HFFc6 (cell line): ENCODE data around the gene MKS1. TPM values are rescaled to one million over a fixed set of nuclear protein-coding genes. Genes with fewer than 3 reads are reported as not detected.
A peak's percentile ranks its signal among the peaks of the same experiment; 100 is the strongest.

Experiments used
- DNase-seq: peaks from one replicate; pipeline ENCODE4 v3.0.0-alpha.2; 2018
- H3K27ac Mint-ChIP-seq: 2 replicates; pipeline ENCODE4 v1.8.0; 2020; ENCODE audit warnings: mild to moderate bottlenecking, mixed read lengths
- H3K27me3 Mint-ChIP-seq: 2 replicates; pipeline ENCODE4 v1.8.0; 2021; ENCODE audit warnings: mild to moderate bottlenecking, moderate library complexity, mixed read lengths; ENCODE audit not compliant: insufficient read depth
- H3K36me3 Mint-ChIP-seq: 2 replicates; pipeline ENCODE4 v1.8.0; 2021; ENCODE audit warnings: low read depth, mixed read lengths
- H3K4me1 Mint-ChIP-seq: 2 replicates; pipeline ENCODE4 v1.8.0; 2020; ENCODE audit warnings: low read depth, mixed read lengths
- H3K4me3 Mint-ChIP-seq: 2 replicates; pipeline ENCODE4 v1.8.0; 2020; ENCODE audit warnings: mild to moderate bottlenecking, moderate library complexity, mixed read lengths
- H3K9me3 Mint-ChIP-seq: 2 replicates; pipeline ENCODE4 v1.8.0; 2020; ENCODE audit warnings: mild to moderate bottlenecking, mixed read lengths
- total RNA-seq, 6 experiments: library from RNA; stranded (reverse); fragmentation: NEBNext Ultra II Directional; extraction: Animal tissue kit (Norgen Biotek cat#: 25700); gene quantifications; 2 replicates in 1 of 6; 3 replicates in 5 of 6; pipeline ENCODE4 v1.2.3, GENCODE V29; 2021
- TF ChIP-seq, protein P1 (sequence below): fragments of 200-600 bp; sonication (generic); IDR thresholded peaks from 2 replicates; pipeline ENCODE4 v1.5.0; 2021; ENCODE audit warnings: antibody characterized with exemption, mild to moderate bottlenecking

The MKS1 gene
- total RNA-seq, 6 experiments from 2014 or later = 8.3 to 10.4 (median 8.9) TPM

DNA sequence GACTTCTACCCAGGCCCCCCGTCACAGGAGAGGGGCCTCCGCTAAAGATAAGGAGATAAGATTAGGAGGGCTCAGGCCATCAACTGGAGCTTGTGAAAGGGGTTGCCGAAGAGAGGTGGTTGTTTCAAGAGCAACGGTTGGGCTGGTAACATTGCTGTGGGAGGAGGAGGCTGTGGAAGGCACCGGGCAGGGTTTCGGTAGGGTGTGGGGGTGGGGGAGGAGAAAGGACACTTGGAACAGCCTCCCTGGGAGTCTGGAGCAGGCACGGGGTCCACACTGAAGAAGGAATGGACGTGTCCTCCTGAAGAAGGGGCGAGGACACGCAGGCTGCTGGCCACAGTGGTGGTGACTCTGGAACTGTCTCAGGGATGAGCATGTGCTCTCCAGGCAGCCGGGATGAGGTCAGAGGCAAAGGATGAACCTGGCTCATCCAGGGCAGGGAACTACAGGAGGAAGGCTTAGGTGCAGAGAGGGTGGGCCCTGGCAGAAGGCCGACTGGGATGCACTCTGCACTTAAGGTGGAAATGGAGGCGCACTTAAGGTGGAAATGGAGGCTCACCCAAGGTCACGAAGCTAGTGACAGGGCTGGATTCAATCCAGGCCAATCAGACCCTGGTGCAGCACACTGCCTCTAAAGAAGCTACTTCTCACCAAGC lies 27.7 kb downstream of the MKS1 start:
- H3K27me3 Mint-ChIP-seq = peaks cover 30% of the 10 kb centered on the region
- H3K36me3 Mint-ChIP-seq = no peaks in the 10 kb centered on the region
- DNase-seq = no peak

DNA sequence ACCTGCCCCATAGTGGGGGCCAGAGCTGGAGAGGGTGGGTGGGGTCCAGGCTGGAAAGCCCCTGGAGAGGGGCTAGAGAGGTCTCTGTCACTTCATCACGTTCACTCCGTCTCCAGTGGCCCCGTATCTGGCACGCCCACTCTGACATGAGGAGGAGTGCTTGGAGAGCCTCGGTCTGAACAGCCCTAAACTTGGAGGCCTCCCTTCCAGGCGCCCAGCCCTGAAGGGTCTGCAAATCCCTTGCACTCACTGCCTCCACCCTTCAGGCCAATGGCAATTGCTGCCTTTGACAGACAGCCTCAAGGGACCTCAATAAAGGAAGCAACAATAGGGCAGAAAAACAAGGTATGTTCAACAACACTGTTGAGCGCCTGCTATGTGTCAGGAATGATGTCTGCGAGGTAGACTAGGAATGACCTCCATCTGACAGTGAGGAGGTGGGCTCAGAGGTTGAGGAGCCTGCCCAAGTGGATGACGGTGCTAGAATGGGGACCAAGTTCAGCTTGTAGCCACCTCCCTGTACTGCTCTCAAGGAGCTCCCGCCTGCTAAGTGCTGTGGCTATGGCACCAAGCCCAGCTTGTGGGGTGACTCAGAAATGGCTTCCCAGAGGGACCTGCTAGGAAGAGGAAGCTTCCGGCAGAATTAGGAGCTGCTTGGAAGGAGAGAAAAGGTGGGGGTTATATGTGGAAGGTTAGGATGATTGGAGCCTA lies 29.5 kb downstream of the MKS1 start:
- Mint-ChIP-seq H3K36me3 (no peaks in the 10 kb centered on the region), H3K27ac (no peak overlapping the region), H3K9me3 (no peaks in the 10 kb centered on the region), H3K27me3 (peaks cover 36% of the 10 kb centered on the region), H3K4me3 (peak overlapping the region; percentile 55), H3K4me1 (peaks cover 11% of the 10 kb centered on the region)
- TF ChIP-seq, protein P1, sequence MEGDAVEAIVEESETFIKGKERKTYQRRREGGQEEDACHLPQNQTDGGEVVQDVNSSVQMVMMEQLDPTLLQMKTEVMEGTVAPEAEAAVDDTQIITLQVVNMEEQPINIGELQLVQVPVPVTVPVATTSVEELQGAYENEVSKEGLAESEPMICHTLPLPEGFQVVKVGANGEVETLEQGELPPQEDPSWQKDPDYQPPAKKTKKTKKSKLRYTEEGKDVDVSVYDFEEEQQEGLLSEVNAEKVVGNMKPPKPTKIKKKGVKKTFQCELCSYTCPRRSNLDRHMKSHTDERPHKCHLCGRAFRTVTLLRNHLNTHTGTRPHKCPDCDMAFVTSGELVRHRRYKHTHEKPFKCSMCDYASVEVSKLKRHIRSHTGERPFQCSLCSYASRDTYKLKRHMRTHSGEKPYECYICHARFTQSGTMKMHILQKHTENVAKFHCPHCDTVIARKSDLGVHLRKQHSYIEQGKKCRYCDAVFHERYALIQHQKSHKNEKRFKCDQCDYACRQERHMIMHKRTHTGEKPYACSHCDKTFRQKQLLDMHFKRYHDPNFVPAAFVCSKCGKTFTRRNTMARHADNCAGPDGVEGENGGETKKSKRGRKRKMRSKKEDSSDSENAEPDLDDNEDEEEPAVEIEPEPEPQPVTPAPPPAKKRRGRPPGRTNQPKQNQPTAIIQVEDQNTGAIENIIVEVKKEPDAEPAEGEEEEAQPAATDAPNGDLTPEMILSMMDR = peak; percentile 35; the same call in 1 of the 2 replicates
- peak; percentile 85 for DNase-seq

More for the DNA sequence above, 27.7 kb downstream of the MKS1 start:
- Mint-ChIP-seq H3K9me3 (no peaks in the 10 kb centered on the region), H3K27ac (no peak overlapping the region), H3K4me3 (no peak overlapping the region), H3K4me1 (peaks cover 10% of the 10 kb centered on the region)
- TF ChIP-seq, protein P1 = no peak

DNA sequence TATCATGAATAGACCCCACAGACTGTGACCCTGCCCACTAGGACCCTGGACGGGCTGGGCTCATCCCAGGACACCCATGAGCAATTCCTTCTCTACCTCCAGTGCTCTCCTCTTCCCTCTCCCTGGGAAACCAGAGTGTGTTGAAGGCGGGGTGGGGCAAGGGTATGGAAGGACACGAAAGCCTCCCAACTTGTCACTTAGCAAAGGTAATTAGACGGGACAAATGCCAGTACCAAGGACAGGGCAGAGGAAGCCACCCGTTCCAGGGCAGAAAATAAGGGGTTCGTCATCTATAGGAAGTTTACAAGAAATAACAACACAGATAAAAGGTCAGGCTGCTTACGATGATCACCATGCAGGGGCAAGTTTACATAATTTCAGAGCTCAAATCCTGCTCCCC lies 31.4 kb downstream of the MKS1 start:
- Mint-ChIP-seq H3K9me3 (no peaks in the 10 kb centered on the region), H3K27me3 (peaks cover 29% of the 10 kb centered on the region), H3K4me3 (no peak overlapping the region)

GRCh38 chr17:58187063-58187462 lies 32.0 kb downstream of the MKS1 start:
- Mint-ChIP-seq H3K4me3 (no peak overlapping the region), H3K9me3 (no peaks in the 10 kb centered on the region), H3K27ac (no peak overlapping the region), H3K4me1 (peaks cover 16% of the 10 kb centered on the region), H3K27me3 (peaks cover 29% of the 10 kb centered on the region), H3K36me3 (no peaks in the 10 kb centered on the region)
- DNase-seq = no peak
- TF ChIP-seq, protein P1 = no peak

More for the DNA sequence above, 31.4 kb downstream of the MKS1 start:
- Mint-ChIP-seq H3K36me3 (no peaks in the 10 kb centered on the region), H3K27ac (no peak overlapping the region), H3K4me1 (peaks cover 16% of the 10 kb centered on the region)
- TF ChIP-seq, protein P1 = no peak
- no peak for DNase-seq

DNA sequence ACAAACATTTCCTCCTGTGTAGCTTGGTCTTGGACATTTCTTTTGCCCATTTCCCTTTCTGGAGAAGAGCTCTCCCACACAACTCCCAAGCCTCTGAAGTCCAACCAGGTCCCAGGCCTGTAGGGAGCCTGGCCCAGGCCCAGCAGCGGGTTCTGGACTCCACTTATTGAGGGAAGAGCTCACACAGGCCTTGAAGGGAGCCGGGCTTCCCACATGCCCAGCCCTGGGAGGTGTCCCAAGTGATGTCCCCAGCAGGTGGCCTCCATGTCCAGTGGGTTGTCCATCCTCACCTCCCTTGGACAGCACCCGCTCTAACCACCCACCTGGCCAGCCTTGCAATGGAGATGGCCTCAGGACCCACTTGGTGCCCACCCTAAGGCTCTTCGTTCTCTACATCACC lies 32.5 kb downstream of the MKS1 start:
- H3K27me3 Mint-ChIP-seq = peaks cover 28% of the 10 kb centered on the region
- no peak for DNase-seq
- no peak overlapping the region for H3K4me3 Mint-ChIP-seq
- TF ChIP-seq, protein P1 = no peak
- H3K4me1 Mint-ChIP-seq = peaks cover 16% of the 10 kb centered on the region
- H3K27ac Mint-ChIP-seq = no peak overlapping the region
- no peaks in the 10 kb centered on the region for H3K36me3 Mint-ChIP-seq
- no peaks in the 10 kb centered on the region for H3K9me3 Mint-ChIP-seq
